Measurements from ENCODE around the gene HPCAL4. TPM values are rescaled to one million over a fixed set of nuclear protein-coding genes. Genes with fewer than 3 reads are reported as not detected.
A peak's percentile ranks its signal among the peaks of the same experiment; 100 is the strongest.

HPCAL4 gene
- total and polyA plus RNA-seq, 5 donors: 0.89 to 5.2 (median 3.4) TPM

- WGBS: 58% methylated on average over 2 of the region's 2 CpGs
- intact Hi-C loops (cut with DNase I): no loop called here
- Histone ChIP-seq H3K27me3 (ENCODE audit: control insufficient read depth, insufficient read depth) (no peaks in the 10 kb centered on the region), H3K27ac (ENCODE audit: low read length) (no peak overlapping the region), H3K9me3 (ENCODE audit: control insufficient read depth, low read length) (no peaks in the 10 kb centered on the region), H3K4me3 (ENCODE audit: low read length) (no peak overlapping the region), H3K4me1 (ENCODE audit: control insufficient read depth, insufficient read depth, low read length) (peaks cover 2% of the 10 kb centered on the region)
- DNase-seq (no peak), ATAC-seq (no peak)
Measured at GRCh38 chr1:39689214-39689613, 2.0 kb downstream of the HPCAL4 start.

GRCh38 chr1:39688706-39689105 is 2.5 kb downstream of the HPCAL4 start:
- H3K27me3 ChIP-seq (ENCODE audit: control insufficient read depth, insufficient read depth): no peaks in the 10 kb centered on the region
- H3K4me1 ChIP-seq (ENCODE audit: control insufficient read depth, insufficient read depth, low read length): peaks cover 5% of the 10 kb centered on the region
- 82% methylated on average over 3 of the region's 3 CpGs for WGBS
- intact Hi-C loops (cut with DNase I): no loop called here
- ATAC-seq: no peak
- no peaks in the 10 kb centered on the region for H3K9me3 ChIP-seq (ENCODE audit: control insufficient read depth, low read length)
- no peak overlapping the region for H3K27ac ChIP-seq (ENCODE audit: low read length)
- no peak for DNase-seq
- H3K4me3 ChIP-seq (ENCODE audit: low read length): no peak overlapping the region

DNA sequence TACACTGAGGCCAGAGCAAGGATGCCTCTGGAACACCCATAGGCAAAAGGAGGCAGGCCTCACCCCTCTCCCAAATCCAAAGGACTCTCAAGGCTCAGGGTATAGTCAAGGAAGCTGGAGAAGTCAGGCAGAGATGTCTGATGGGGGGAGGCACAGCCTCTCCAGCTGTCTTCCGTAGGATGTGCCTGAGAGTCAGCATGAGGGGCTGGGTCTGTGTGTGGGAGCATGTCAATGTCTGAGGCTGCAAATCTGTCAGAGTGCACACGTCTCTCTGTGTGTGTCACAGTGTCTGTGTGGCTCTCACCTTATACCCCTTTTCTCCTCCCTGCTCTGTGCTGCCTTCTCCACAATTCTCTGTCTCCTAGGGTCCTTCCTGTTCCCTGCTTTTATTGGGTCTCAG is 4.0 kb downstream of the HPCAL4 start:
- DNase-seq: no peak
- intact Hi-C loops (cut with DNase I): no loop called here
- H3K9me3 ChIP-seq (ENCODE audit: control insufficient read depth, low read length): no peaks in the 10 kb centered on the region
- no peak overlapping the region for H3K27ac ChIP-seq (ENCODE audit: low read length)
- ATAC-seq: no peak
- H3K4me3 ChIP-seq (ENCODE audit: low read length): no peak overlapping the region
- WGBS: 48% methylated on average over 2 of the region's 2 CpGs
- peaks cover 5% of the 10 kb centered on the region for H3K4me1 ChIP-seq (ENCODE audit: control insufficient read depth, insufficient read depth, low read length)
- H3K27me3 ChIP-seq (ENCODE audit: control insufficient read depth, insufficient read depth): no peaks in the 10 kb centered on the region

DNA sequence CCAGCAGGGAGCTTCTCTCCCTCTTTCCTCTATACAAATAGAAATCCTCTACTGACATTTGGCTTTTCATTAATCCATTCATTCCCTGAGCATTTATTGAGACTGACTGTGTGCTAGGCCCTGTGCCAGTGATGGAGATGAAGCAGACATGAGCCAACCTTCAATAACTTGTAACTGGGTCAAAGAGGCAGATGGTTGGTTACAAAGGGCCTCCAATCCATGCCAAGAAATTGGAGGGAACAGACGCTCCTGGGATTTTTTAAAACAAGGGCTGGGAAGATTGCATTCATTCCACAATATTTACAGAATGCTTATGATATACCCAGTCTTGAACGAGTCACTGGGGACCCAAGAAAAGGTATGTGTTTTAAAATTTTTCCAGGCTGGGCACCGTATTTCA is 6.2 kb downstream of the HPCAL4 start:
- Histone ChIP-seq H3K9me3 (ENCODE audit: control insufficient read depth, low read length) (no peaks in the 10 kb centered on the region), H3K4me3 (ENCODE audit: low read length) (no peak overlapping the region), H3K4me1 (ENCODE audit: control insufficient read depth, insufficient read depth, low read length) (peaks cover 2% of the 10 kb centered on the region), H3K27ac (ENCODE audit: low read length) (no peak overlapping the region), H3K27me3 (ENCODE audit: control insufficient read depth, insufficient read depth) (no peaks in the 10 kb centered on the region)
- DNase-seq: no peak
- intact Hi-C loops (cut with DNase I): no loop called here
- 80% methylated on average over 3 of the region's 3 CpGs for WGBS
- no peak for ATAC-seq

DNA sequence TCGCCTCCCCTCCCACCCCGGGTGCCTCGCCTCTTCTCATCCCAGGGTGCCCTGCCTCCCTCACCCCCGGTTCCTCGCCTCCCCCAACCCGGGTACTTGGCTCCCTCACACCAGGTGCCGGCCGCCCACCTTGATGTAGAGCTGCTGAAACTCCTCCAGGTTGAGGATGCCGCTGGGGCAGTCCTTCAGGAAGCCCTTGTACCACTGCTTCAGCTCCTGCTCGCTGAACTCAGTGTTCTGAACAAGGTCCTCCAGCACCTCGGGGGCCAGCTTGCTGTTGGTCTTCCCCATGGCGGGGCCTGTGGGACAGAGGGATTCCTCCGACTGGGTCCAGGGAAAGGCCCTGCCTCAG is 6.9 kb downstream of the HPCAL4 start:
- DNase-seq (peak in 1 of 3 donors; percentile 56), ATAC-seq (peak in 1 of 2 donors; percentile 5)
- Histone ChIP-seq H3K4me1 (ENCODE audit: control insufficient read depth, insufficient read depth, low read length) (peaks cover 2% of the 10 kb centered on the region), H3K4me3 (ENCODE audit: low read length) (no peak overlapping the region), H3K27ac (ENCODE audit: low read length) (no peak overlapping the region), H3K9me3 (ENCODE audit: control insufficient read depth, low read length) (no peaks in the 10 kb centered on the region), H3K27me3 (ENCODE audit: control insufficient read depth, insufficient read depth) (no peaks in the 10 kb centered on the region)
- 66% methylated on average over 13 of the region's 13 CpGs for WGBS
- intact Hi-C loops (cut with DNase I): no loop called here

- H3K27ac ChIP-seq (ENCODE audit: low read length): no peak overlapping the region
- no peaks in the 10 kb centered on the region for H3K9me3 ChIP-seq (ENCODE audit: control insufficient read depth, low read length)
- no peak overlapping the region for H3K4me3 ChIP-seq (ENCODE audit: low read length)
- peaks cover 2% of the 10 kb centered on the region for H3K4me1 ChIP-seq (ENCODE audit: control insufficient read depth, insufficient read depth, low read length)
- DNase-seq (peak; percentile 73 to 94 (median 84)), ATAC-seq (peak; percentile 52 to 76)
- intact Hi-C loops (cut with DNase I): no loop called here
- 14% methylated on average over 62 of the region's 62 CpGs for WGBS
- H3K27me3 ChIP-seq (ENCODE audit: control insufficient read depth, insufficient read depth): no peaks in the 10 kb centered on the region
Measured at GRCh38 chr1:39683591-39684312, 7.5 kb downstream of the HPCAL4 start.

DNA sequence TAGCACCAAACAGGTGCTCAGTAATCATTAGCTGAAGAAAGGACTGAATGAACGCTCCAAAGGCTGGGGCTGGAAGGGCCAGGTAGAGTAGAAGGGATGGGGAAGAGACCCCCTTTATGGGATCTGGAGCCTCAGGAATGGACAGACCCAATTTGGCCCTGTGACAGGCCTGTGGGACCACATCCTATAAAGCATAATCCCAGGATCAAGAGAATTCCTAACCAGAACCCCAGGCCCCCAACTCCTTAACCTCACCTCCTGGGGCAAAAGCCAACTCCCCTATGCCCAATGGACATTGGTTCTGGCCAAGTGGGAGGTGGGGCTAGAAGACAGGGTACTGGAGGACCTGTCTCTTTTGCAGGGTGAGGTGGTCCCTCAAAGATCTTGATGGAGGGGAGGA is 9.2 kb downstream of the HPCAL4 start:
- DNase-seq: no peak
- H3K27me3 ChIP-seq (ENCODE audit: control insufficient read depth, insufficient read depth): no peaks in the 10 kb centered on the region
- intact Hi-C loops (cut with DNase I): no loop called here
- H3K9me3 ChIP-seq (ENCODE audit: control insufficient read depth, low read length): no peaks in the 10 kb centered on the region
- WGBS: 88% methylated on average over 1 of the region's 1 CpG
- H3K27ac ChIP-seq (ENCODE audit: low read length): no peak overlapping the region
- no peak overlapping the region for H3K4me3 ChIP-seq (ENCODE audit: low read length)
- ATAC-seq: no peak
- peaks cover 2% of the 10 kb centered on the region for H3K4me1 ChIP-seq (ENCODE audit: control insufficient read depth, insufficient read depth, low read length)

DNA sequence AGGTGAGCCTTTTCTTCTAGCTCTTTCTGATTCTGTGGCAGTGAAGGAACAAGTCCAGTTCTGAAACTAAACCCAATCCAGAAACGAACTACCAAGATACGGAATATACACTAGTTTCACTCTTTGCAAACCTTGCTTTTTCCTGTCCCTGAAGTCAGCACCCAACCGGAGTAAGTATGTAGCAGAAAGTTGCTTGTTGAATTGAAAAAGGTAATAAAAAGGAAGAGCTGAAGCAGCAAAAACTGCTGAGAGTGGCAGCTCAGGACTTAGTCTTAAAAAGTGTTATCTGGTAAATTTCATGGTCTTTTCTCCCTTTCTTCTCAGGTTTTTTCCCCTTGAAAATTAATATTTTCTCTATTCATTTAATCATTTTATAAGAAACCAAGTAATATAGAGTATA is 9.9 kb downstream of the HPCAL4 start:
- 86% methylated on average over 3 of the region's 3 CpGs for WGBS
- intact Hi-C loops (cut with DNase I): no loop called here
- H3K27ac ChIP-seq (ENCODE audit: low read length): no peak overlapping the region
- no peaks in the 10 kb centered on the region for H3K9me3 ChIP-seq (ENCODE audit: control insufficient read depth, low read length)
- no peak overlapping the region for H3K4me3 ChIP-seq (ENCODE audit: low read length)
- peaks cover 2% of the 10 kb centered on the region for H3K4me1 ChIP-seq (ENCODE audit: control insufficient read depth, insufficient read depth, low read length)
- H3K27me3 ChIP-seq (ENCODE audit: control insufficient read depth, insufficient read depth): no peaks in the 10 kb centered on the region
- DNase-seq: no peak
- ATAC-seq: no peak

DNA sequence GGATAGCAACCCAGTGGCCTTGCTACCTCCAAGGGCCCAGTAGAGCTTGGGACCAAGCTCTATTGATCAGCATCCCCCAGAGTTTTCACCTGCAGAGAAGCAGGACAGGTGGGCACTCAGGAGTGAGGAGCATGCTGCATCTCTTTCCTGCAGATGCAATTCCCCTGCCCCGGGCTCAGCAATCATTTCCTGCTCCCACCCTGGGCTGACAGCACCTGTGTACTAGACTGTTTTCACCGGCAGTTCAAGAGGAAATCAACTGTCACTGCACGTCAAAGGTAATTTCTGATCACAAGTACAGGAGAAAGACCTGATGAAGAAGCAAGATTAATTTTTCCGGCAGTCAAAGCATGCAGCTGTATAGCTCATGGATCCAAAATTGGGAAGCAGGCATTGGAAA is 10.5 kb downstream of the HPCAL4 start:
- intact Hi-C loops (cut with DNase I): no loop called here
- H3K4me1 ChIP-seq (ENCODE audit: control insufficient read depth, insufficient read depth, low read length): peaks cover 2% of the 10 kb centered on the region
- no peaks in the 10 kb centered on the region for H3K9me3 ChIP-seq (ENCODE audit: control insufficient read depth, low read length)
- ATAC-seq (no peak), DNase-seq (no peak)
- no peak overlapping the region for H3K27ac ChIP-seq (ENCODE audit: low read length)
- no peak overlapping the region for H3K4me3 ChIP-seq (ENCODE audit: low read length)
- H3K27me3 ChIP-seq (ENCODE audit: control insufficient read depth, insufficient read depth): no peaks in the 10 kb centered on the region
- 66% methylated on average over 4 of the region's 4 CpGs for WGBS

GRCh38 chr1:39679821-39680220 is 11.4 kb downstream of the HPCAL4 start:
- intact Hi-C loops (cut with DNase I): no loop called here
- Histone ChIP-seq H3K4me1 (ENCODE audit: control insufficient read depth, insufficient read depth, low read length) (peaks cover 2% of the 10 kb centered on the region), H3K27ac (ENCODE audit: low read length) (no peak overlapping the region), H3K4me3 (ENCODE audit: low read length) (no peak overlapping the region), H3K27me3 (ENCODE audit: control insufficient read depth, insufficient read depth) (no peaks in the 10 kb centered on the region), H3K9me3 (ENCODE audit: control insufficient read depth, low read length) (no peaks in the 10 kb centered on the region)
- ATAC-seq (no peak), DNase-seq (no peak)
- 56% methylated on average over 2 of the region's 2 CpGs for WGBS

DNA sequence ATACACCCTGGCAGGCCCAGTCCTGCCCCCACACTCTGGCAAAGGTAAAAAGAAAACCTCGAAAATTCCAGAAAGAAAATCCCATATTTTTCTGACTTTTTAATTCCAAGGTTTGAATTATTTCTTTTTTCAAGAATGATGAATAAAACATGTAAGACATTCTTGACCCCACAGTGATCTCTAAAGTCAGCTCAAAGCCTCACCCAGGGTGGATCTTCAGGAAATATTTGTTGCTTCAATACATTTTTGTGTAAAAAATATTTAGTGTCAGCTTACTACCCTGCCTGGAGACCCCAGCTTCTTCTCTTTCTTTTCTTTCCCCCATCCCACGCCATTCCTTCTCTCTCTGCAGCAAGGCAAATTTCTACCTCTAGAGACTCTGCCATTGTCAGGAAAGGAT is 12.3 kb downstream of the HPCAL4 start:
- Histone ChIP-seq H3K27ac (ENCODE audit: low read length) (no peak overlapping the region), H3K4me3 (ENCODE audit: low read length) (no peak overlapping the region), H3K9me3 (ENCODE audit: control insufficient read depth, low read length) (no peaks in the 10 kb centered on the region), H3K4me1 (ENCODE audit: control insufficient read depth, insufficient read depth, low read length) (peaks cover 2% of the 10 kb centered on the region), H3K27me3 (ENCODE audit: control insufficient read depth, insufficient read depth) (no peaks in the 10 kb centered on the region)
- WGBS: 81% methylated on average over 2 of the region's 2 CpGs
- DNase-seq (no peak), ATAC-seq (no peak)
- intact Hi-C loops (cut with DNase I): no loop called here

DNA sequence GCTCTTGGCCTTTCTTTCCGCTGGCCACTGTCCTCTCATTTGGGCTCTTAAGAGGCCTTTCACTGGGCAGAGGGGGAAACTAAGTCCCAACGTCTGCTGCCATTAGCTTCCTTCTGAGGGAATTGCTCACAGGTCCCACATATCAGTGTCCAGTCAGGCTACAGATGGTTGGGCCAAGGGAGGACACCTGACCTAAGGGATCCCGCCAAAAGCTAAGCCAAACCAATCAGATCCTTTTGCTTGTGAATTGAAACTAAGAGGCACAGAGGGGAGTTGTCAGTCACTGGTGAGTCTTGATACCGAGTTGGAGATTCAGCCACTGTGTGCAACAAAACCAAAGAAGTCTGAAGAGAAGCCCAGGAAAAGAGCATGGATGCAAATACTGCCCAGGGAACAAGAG is 13.6 kb downstream of the HPCAL4 start:
- H3K4me1 ChIP-seq (ENCODE audit: control insufficient read depth, insufficient read depth, low read length): no peaks in the 10 kb centered on the region
- no peaks in the 10 kb centered on the region for H3K27me3 ChIP-seq (ENCODE audit: control insufficient read depth, insufficient read depth)
- H3K9me3 ChIP-seq (ENCODE audit: control insufficient read depth, low read length): no peaks in the 10 kb centered on the region
- ATAC-seq (no peak), DNase-seq (no peak)
- WGBS: 82% methylated on average over 4 of the region's 4 CpGs
- intact Hi-C loops (cut with DNase I): no loop called here
- H3K4me3 ChIP-seq (ENCODE audit: low read length): no peak overlapping the region
- no peak overlapping the region for H3K27ac ChIP-seq (ENCODE audit: low read length)
